Glomerular visceral epithelial cell (primary cell): ENCODE measurements around the gene PRRT3.
A peak's percentile ranks its signal among the peaks of the same experiment; 100 is the strongest.
"Not testable (repeated sequence)": the region's sequence is repeated elsewhere in the genome, so short reads cannot be mapped to it uniquely, and the experiment has no call there.

Source experiments
- DNase-seq: peaks from one replicate; pipeline ENCODE4 v3.0.0-alpha.2; 2016; ENCODE audit errors: extremely low spot score

PRRT3 gene

DNA sequence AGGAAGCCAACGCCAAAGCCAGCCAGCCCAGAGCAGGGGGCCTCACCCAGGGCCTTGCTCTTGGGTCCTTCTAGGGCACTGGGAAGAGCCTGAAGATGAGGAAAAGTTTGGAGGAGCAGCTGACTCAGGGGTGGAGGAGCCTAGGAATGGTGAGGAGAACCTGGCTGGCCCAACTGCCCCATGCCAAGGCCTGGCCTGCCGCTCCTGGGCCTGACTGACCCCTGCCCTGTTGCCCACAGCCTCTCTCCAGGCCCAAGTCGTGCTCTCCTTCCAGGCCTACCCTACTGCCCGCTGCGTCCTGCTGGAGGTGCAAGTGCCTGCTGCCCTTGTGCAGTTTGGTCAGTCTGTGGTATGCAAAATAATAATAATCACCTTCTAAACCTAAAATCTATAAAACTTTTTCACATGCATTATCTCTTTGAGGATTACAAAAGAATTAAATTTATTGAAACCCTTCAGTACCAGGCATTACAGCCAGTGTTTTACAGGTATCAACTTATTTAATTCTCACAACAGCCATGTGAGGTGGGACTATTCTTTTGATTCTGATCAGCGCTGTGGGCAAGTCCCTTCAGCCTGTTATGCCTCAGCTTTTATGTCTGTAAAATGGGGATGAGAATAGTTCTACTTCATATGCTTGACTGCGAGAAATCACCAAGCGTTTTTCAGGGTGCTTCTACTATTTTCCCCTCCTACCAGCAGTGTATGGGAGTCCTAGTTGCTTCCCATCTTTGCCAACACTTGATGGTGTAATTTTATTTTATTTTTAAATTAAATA lies 33.8 kb downstream of the PRRT3 start:
- DNase-seq = no peak

DNA sequence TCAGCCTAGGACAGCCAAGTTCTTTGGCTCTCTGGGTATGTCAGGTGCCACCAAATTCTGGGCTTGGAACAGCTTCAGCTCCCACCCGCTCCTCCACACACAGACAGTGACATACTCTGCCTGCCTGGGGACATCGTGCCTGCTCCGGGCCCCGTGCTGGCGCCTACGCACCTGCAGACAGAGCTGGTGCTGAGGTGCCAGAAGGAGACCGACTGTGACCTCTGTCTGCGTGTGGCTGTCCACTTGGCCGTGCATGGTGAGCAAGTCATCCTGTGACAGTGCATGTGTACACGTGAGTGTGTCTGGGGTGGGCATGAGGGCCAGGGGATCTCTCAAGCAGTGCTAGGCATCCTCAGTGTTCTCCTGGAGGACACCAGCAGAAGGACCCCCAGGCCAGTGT lies 34.4 kb downstream of the PRRT3 start:
- DNase-seq = no peak

DNA sequence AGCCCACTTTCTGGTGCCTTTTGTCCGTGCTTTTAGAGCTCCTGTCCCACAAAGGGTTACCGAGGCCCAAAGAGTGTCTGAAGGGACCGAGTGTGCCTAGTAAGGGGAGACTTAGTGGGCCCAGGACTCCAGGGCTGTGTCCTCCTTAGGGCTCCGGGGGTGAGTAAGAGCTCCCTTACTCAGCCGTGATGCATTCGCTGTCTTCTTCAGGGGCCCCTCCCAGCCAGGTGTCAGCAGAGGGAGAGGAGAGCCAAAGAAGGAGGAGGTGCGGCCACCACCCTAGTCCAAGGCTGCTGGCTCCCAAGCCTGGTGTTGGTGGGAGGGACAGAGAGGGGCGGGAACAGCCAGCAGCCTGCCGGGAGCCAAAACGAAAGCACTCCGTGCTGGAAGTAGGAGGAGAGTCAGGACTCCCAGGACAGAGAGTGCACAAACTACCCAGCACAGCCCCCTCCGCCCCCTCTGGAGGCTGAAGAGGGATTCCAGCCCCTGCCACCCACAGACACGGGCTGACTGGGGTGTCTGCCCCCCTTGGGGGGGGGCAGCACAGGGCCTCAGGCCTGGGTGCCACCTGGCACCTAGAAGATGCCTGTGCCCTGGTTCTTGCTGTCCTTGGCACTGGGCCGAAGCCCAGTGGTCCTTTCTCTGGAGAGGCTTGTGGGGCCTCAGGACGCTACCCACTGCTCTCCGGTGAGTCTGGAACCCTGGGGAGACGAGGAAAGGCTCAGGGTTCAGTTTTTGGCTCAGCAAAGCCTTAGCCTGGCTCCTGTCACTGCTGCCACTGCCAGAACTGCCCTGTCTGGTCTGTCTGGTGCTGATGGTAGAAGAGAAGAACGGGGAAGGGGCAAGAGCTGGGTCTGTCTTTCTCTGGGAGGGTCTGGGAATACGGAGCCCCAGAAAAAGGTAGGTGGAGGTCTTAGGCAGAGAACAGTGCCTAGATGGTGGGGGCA lies 35.2 kb downstream of the PRRT3 start, which contains the start of gene IL17RC:
Gene IL17RC, plus strand, starts transcription at position 365 of the 947 bp plus-strand sequence. Its CDS starts 218 bp downstream, at position 583.
- DNase-seq = peak; percentile 94

DNA sequence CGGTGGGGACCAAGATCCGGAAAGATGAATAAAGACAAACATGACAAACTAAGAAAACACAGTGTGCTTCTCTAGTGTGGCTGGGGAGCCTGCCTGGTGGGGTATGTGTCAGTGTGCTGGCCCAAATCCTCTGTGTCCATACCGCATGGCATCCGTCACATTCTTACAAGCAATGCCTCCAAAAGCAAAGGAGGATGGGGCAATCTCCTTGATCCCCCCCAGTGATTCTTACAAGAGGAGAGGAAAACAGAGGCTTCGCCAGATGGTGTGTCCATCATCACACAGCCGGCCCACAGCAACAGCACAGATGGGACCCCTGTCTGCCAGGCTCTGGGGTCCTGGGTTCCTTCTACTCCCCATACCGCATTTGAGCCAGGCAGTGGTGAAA lies 35.9 kb downstream of the PRRT3 start:
- peak; percentile 17 for DNase-seq

DNA sequence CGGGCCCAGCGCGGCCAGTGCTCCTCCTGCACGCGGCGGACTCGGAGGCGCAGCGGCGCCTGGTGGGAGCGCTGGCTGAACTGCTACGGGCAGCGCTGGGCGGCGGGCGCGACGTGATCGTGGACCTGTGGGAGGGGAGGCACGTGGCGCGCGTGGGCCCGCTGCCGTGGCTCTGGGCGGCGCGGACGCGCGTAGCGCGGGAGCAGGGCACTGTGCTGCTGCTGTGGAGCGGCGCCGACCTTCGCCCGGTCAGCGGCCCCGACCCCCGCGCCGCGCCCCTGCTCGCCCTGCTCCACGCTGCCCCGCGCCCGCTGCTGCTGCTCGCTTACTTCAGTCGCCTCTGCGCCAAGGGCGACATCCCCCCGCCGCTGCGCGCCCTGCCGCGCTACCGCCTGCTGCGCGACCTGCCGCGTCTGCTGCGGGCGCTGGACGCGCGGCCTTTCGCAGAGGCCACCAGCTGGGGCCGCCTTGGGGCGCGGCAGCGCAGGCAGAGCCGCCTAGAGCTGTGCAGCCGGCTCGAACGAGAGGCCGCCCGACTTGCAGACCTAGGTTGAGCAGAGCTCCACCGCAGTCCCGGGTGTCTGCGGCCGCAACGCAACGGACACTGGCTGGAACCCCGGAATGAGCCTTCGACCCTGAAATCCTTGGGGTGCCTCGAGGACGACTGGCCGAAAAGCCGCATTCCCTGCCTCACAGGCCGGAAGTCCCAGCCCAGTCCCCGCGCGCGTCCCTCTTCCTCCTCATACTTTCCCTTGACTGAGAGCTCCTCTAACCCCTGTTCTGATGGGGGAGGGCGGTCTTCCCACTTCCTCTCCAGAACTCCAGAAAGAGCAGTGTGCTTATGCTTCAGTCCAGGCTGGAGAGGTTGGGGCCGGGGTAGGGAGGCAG lies 36.7 kb downstream of the PRRT3 start:
- DNase-seq = peak; percentile 60

DNA sequence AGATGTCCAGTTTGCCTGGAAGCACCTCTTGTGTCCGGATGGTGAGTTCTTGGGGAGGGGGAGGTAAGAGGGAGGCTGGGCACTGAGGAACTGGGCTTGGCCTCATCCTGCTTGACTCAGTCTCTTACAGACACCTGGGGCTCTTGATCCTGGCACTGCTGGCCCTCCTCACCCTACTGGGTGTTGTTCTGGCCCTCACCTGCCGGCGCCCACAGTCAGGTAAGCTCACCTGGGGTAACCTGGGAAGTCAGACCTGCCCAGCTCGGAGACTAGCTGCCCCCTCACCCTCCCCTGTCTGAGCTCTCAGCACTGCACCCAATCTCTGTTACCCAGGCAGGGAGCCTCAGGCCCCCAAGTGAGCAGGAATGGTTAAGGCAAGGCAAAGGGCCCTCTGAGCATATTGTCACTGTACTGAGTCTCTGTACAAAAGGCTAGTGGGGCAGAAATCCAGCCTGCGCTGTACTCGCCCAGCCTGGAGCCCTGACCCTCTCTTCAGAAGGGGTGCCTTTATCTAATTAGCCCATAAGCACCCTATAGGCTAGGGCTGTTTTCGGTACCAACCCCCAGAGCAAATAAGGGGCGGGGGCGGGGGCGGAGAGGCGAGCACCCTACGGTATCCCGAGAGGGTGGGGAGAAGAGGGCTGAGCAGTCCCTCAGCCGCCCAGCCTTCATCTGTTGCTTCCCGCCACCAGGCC lies 37.5 kb downstream of the PRRT3 start:
- DNase-seq = peak; percentile 44

DNA sequence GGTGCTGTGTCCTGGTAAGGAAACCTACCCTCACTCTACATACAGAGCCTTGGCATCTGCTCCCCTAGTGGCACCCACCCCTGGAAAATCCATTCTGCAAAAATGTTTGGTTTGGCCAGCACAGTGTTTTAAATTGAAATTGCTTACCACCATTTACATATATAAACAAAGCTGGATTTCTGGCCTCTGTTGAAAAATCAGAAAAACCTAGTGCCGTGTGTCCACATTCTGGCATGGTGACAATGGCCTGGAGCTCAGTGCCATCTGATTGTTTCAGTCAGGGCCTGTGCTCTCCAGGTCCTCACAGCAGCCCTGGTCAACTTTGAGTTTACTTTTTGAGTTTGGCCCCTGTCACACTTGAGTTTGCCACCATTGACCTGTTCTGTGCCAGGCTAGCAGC lies 38.2 kb downstream of the PRRT3 start:
- no peak for DNase-seq

DNA sequence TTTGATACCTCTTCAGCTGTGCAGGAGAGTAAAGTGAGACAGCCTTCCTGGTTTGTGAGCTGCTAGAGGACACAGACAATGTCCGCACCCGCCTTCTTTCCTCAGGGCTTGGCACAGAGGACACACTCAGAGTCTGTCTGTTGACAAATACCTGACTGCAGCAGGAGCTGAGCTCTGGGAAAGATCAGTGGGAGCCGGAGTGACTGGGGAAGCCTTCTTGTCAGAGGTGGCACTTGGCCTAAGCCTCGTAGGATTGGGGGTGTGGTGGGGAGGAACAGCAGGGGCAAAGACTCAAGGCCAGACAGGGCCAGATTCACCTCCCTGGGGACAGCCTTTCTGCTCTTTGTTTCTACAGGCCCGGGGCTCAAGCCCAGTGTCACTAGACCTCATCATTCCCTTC lies 38.6 kb downstream of the PRRT3 start:
- DNase-seq = no peak

DNA sequence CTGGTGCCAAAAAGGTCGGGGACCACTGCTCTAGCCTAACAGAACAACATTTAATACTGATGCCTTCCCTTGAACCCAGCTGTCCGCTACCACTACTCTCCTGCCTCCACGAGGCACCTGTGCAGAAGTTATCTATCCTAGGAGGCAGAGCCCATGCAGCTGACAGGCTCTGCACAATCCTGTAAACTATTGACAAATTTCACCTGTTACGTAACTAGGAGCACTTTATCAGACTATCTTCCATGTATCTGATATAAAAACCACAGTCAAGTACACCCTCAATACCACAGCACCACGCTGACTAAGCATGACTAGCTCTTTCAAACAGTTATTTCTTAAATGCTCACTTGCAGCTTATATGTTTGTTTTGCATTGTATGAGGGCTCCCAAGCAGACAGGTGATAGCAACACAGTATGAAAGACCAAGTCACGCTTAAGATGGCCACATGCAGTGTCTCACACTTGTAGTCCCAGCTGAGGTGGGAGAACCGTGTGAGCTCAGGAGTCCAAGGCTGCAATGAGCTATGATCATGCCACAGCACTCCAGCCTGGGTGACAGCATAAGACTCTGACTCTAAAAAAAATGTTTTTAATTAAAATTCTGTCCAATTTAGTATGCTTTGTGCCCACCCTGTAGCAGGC lies 39.8 kb downstream of the PRRT3 start:
- DNase-seq = peak; percentile 35

DNA sequence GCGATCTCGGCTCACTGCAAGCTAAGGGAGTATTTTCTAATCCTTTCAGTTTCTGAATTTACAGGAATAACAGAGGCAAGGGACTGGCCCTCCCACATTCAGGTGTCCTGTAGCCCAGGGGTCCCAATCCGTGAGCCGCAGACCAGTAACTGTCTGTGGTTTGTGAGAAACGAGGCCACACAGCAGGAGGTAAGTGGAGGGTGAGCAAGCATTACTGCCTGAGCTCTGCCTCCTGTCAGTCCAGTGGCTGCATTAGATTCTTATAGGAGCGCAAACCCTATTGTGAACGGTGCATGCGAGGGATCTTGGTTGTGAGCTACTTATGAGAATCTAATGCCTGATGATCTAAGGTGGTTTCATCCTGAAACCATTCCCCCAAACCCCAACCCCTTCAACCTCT lies 40.3 kb downstream of the PRRT3 start:
- DNase-seq = no peak

DNA sequence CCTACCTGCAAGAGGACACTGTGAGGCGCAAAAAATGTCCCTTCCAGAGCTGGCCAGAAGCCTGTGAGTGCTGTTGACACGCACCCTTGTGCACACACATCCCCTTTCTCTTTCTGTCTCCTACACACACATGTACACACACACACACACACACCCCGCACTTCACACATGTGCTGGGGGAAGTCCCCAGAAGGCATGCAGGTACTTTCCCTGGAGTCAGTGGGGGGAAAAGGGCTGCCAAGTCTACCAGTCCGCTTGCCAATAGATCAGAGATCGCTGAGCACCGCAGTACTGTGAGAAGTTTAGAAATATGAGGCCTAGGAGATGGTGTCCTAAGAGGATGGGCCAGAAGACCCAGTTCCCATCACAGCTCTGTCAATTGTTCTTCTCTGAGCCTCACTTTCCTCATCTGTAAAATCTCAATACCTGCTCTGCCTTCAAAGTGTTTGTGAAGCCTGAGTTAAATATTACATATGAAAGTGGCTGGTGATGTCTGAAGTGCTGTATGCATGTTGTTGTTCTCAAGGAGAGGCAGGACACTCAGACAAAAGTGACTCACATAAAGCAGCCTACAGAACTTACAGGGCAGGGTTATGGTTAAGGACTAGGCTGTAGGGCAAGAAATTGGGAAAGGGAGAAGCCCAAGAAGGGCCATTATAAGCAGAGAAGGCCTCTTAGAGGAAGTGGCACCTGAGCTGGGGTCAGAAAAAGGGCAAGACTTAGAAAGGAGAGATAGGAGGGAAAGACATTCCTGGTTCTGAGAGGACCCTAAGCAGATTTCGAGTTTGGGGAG lies 42.8 kb downstream of the PRRT3 start:
- DNase-seq = no peak

DNA sequence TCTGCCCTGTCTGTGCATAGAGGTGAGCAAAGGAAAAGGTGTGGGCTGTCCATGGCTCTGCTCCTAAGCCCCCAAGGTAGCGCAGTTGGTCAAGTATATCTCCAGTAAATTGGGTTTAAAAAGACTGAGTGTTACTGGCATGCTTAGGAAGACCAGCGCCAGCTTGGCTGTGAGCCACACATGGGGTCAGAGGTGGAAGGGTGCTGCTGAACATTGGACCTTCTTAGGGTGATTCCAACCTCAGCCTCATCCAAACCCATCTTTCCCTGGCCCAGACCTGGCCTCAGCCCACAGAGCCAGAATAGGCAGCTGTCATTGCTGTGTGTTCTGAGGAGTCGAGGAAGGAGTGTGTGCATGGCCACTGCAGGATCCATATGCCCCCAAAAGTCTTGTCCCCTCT lies 43.9 kb downstream of the PRRT3 start:
- DNase-seq = no peak

DNA sequence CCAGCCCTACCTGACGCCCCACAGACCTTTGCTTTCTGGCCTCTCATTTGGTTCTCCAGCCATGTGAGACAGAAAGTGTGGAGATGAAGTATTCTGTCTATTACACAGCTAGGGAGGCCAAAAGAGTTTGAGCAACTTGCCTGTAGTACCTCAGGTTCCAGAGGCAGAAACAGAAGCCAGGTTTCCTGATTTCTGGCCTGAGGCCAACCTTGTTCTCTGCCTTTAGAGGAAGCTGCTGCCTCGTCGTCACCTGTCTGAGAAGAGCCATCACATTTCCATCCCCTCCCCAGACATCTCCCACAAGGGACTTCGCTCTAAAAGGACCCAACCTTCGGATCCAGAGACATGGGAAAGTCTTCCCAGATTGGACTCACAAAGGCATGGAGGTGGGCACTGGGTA lies 45.7 kb downstream of the PRRT3 start:
- no peak for DNase-seq

DNA sequence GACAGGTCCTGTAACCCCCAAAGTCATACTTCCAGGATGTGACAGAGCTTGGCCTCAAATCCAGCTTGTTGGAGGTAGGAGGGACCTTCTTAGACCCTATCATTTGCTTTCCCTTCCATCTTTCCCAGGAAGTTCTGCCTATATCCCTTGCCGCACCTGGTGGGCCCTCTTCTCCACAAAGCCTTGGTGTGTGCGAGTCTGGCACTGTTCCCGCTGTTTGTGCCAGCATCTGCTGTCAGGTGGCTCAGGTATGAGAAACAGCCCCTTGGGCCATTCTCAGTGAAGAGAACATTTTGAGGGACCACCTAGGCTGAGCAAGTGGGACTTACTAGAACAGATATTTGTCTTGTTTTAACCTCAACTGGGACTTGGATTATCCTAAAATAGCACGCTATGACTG lies 48.3 kb downstream of the PRRT3 start:
- DNase-seq = no peak

DNA sequence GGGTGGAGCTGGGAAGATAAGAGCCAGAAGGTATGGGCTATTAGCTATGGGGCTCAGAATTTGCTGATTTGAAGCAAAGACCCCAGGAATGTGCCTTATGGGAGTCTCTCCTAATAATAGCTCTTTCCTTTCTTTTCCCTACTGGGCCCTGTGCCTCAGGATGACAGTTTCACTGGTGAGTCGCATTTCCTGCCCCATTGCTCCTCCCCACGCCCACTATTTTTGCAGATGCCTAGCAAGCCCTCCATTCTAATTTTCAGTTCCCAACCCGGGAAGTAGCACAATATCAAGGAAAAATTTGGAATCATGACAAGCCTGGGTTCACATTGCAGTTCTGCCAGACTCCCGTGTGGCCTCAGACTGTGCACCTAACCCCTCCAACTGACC lies 49.0 kb downstream of the PRRT3 start:
- no peak for DNase-seq

DNA sequence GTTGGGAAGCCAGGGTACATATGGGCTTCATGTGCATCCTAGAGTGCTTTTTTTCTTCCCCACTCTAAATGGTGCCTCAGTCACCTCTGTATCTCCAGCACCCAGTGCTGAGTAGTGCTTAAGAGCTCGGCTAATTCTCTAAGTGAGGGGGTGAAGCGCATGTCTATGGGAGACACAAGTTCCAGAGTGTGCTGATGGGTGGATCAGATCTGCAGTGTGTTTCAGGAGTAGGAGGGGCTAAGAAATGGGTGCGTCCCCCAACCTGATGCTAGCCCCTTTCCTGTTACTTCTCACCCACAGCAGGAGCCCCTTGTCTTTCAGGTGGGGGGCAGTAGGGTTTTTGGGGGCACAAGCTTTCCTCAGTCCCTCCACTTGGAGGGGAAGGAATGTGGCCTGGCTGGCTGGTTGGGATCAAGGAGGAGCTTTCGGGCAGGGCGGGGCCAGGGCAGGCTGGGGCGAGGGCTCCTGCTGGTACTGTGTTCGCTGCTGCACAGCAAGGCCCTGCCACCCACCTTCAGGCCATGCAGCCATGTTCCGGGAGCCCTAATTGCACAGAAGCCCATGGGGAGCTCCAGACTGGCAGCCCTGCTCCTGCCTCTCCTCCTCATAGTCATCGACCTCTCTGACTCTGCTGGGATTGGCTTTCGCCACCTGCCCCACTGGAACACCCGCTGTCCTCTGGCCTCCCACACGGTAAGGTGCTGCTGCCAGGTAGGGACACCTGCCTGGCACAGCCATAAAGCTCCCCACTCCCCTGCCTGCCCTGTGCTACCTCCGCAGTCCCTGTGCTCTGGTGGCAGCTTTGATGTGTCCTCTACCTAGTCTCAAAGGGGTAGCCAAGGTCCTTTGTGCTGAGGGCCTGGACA lies 49.6 kb downstream of the PRRT3 start, which contains the start of gene IL17RE:
Gene IL17RE, plus strand, starts transcription at position 477 of the 866 bp plus-strand sequence. Its CDS starts 85 bp downstream, at position 562.
- DNase-seq = no peak

DNA sequence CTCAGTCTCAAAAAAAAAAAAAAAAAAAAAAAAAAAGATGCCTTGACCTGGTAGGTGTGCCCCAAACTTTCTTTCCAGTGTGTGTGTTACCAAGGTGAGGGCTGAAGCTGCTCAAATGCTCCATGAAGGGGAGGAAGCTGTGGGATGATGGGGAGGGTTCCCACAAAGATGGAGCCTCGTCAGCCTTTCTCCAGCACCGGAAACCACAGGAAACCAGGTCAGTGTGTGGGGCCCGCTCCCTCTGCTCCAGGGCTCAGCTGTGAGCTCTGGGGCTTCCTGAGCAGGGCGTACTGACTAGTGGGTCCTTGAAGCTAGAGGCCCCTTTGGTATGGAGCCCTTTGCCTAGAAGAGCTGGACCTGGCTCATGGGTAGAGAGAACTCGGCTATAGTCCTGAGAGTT lies 50.2 kb downstream of the PRRT3 start:
- DNase-seq = no peak

DNA sequence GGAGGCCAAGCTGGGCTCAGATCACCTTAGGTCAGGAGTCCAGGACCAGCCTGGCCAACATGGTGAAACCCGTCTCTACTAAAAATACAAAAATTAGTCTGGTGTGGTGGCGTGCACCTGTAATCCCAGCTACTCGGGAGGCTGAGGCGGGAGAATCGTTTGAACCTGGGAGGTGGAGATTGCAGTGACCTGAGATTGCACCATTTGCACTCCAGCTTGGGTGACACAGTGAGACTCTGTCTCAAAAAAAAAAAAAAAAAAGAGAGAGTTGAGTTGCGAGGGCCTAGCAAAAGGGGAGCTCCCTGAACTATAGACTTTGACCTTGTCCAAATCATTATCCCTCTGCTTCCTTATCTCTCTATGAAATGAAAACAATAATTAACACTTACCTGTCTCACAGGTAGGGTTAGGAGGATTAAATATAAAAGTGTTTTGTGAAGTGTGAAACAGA lies 51.2 kb downstream of the PRRT3 start:
- not testable (repeated sequence) for DNase-seq
